Trophoblast cell (in vitro differentiated cells and primary cell): ENCODE data around the gene CLDN22. TPM values are rescaled to one million over a fixed set of nuclear protein-coding genes. Genes with fewer than 3 reads are reported as not detected.
A peak's percentile ranks its signal among the peaks of the same experiment; 100 is the strongest.

Experiments used
- DNase-seq, 2 donors: peaks; one replicate each; pipeline ENCODE4 v3.0.0-alpha.2; 2016
- H2AFZ ChIP-seq: 2 replicates; pipeline ENCODE4 v1.6.1; 2013; ENCODE audit warnings: low read length, moderate library complexity, mild to moderate bottlenecking; ENCODE audit not compliant: insufficient read depth, poor library complexity
- H2AK5ac ChIP-seq: 2 replicates; pipeline ENCODE4 v1.6.1; 2013; ENCODE audit warnings: mild to moderate bottlenecking, low read length
- H2BK120ac ChIP-seq: 2 replicates; pipeline ENCODE4 v1.6.1; 2013; ENCODE audit warnings: low read length, mild to moderate bottlenecking, moderate library complexity; ENCODE audit not compliant: insufficient read depth, poor library complexity
- H2BK12ac ChIP-seq: 2 replicates; pipeline ENCODE4 v1.6.1; 2013; ENCODE audit warnings: mild to moderate bottlenecking, low read length, moderate library complexity
- H2BK5ac ChIP-seq: 2 replicates; pipeline ENCODE4 v1.6.1; 2013; ENCODE audit warnings: low read length, low read depth, moderate library complexity, mild to moderate bottlenecking; ENCODE audit not compliant: poor library complexity
- H3K14ac ChIP-seq: 2 replicates; pipeline ENCODE4 v1.6.1; 2013; ENCODE audit warnings: mild to moderate bottlenecking, low read length
- H3K18ac ChIP-seq: 2 replicates; pipeline ENCODE4 v1.6.1; 2013; ENCODE audit warnings: mild to moderate bottlenecking, low read length
- H3K23ac ChIP-seq: 2 replicates; pipeline ENCODE4 v1.6.1; 2013; ENCODE audit warnings: low read length
- H3K27ac ChIP-seq: 2 replicates; pipeline ENCODE4 v1.5.1; 2013; ENCODE audit warnings: low read depth, mild to moderate bottlenecking, inconsistent platforms, low read length, moderate library complexity
- H3K27me3 ChIP-seq: 2 replicates; pipeline ENCODE4 v1.6.1; 2013; ENCODE audit warnings: inconsistent platforms, mild to moderate bottlenecking, low read length, moderate library complexity; ENCODE audit not compliant: insufficient read depth
- H3K36me3 ChIP-seq, 2 experiments: 1 replicate in 1 of 2; 2 replicates in 1 of 2; pipeline ENCODE4 v1.6.1; 2013; ENCODE audit warnings: low read length in 2 of 2, mild to moderate bottlenecking in 2 of 2, moderate library complexity in 1 of 2; ENCODE audit not compliant: insufficient read depth in 2 of 2, control insufficient read depth in 1 of 2
- H3K4ac ChIP-seq: 2 replicates; pipeline ENCODE4 v1.6.1; 2013; ENCODE audit warnings: low read depth, mild to moderate bottlenecking, low read length, moderate library complexity
- H3K4me1 ChIP-seq, 2 experiments: 1 replicate in 1 of 2; 2 replicates in 1 of 2; pipeline ENCODE4 v1.6.1; 2013; ENCODE audit warnings: low read length in 2 of 2, mild to moderate bottlenecking in 2 of 2, moderate library complexity in 1 of 2; ENCODE audit not compliant: insufficient read depth in 2 of 2, control insufficient read depth in 1 of 2
- H3K4me2 ChIP-seq: 2 replicates; pipeline ENCODE4 v1.6.1; 2013; ENCODE audit warnings: inconsistent platforms, mild to moderate bottlenecking, low read length, moderate library complexity
- H3K4me3 ChIP-seq: 2 replicates; pipeline ENCODE4 v1.5.1; 2013; ENCODE audit warnings: mild to moderate bottlenecking, low read depth, low read length, inconsistent platforms
- H3K79me1 ChIP-seq: one replicate; pipeline ENCODE4 v1.6.1; 2013; ENCODE audit warnings: low read length
- H3K79me2 ChIP-seq: 2 replicates; pipeline ENCODE4 v1.6.1; 2013; ENCODE audit warnings: low read length, mild to moderate bottlenecking; ENCODE audit not compliant: control insufficient read depth, insufficient read depth, poor library complexity
- H3K9ac ChIP-seq: 2 replicates; pipeline ENCODE4 v1.6.1; 2013; ENCODE audit warnings: mild to moderate bottlenecking, low read length
- H3K9me3 ChIP-seq: 2 replicates; pipeline ENCODE4 v1.6.1; 2013; ENCODE audit warnings: low read depth, mild to moderate bottlenecking, control low read depth, inconsistent platforms, low read length; ENCODE audit not compliant: insufficient read depth
- H4K12ac ChIP-seq: 2 replicates; pipeline ENCODE4 v1.6.1; 2013; ENCODE audit warnings: low read depth, mild to moderate bottlenecking, low read length, moderate library complexity
- H4K8ac ChIP-seq: 2 replicates; pipeline ENCODE4 v1.6.1; 2013; ENCODE audit warnings: low read depth, mild to moderate bottlenecking, low read length, moderate library complexity
- H4K91ac ChIP-seq: one replicate; pipeline ENCODE4 v1.6.1; 2013; ENCODE audit warnings: low read depth, mild to moderate bottlenecking, low read length, moderate library complexity
- WGBS: extraction: QIAGEN DNeasy Blood & Tissue Kit; methylation state at CpG from one replicate; pipeline ENCODE4 v1.1.7; 2013; ENCODE audit warnings: missing lambda C conversion rate; ENCODE audit not compliant: insufficient read length, insufficient coverage; ENCODE audit errors: extremely low coverage; 5-methylcytosine and 5-hydroxymethylcytosine counted together
- polyA plus RNA-seq: library from polyadenylated mRNA; stranded (reverse); fragments of 200-250 nt; gene quantifications from 2 replicates; pipeline ENCODE4 v1.2.3, GENCODE V29; 2013

The CLDN22 gene
- polyA plus RNA-seq: not detected in 2 replicates

DNA sequence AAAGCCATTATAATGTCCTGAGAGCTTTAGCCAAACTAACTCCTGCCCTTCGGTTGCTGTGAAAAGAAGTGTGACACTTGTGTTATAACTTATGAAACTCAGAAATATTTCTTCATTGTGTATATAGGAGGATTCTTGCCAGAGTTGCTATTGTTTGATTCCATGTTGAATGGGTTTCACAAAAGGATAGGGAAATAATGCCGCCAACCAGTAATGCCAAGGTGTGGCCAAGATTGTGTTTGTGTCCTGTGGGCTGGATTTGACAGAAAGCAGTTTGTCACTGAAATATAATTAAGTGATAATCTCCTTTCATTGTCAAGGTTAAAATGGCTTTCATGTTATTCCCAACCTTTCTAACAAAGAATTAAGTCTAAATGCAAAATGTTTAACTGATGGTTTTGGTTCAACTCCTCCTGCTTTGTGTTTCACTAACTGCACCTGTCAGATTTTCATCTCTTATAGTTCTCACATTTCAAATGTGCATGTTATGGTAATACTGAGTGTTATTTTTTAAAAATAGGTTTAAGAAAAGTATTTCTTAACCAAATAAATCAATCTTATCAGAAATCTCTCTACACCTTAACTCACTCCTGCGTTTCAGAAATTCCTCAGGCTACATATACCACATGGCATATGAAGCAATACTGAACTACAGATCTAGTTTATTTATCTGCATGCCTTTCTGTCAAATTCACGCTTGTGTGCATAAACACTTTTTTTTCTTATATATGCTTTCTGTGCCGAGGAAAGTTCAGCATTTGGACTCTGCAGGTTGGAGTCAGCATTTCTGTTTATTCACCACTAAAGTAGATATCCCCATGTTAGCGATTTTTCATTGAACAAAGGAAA is at the start of gene CLDN22:
Gene CLDN22, minus strand, starts transcription at position 66 of the 849 bp plus-strand sequence. Its CDS starts 58 bp downstream, at position 8.
- H2BK12ac ChIP-seq: no peak within 1 kb of the TSS
- no peak within 1 kb of the TSS for H4K8ac ChIP-seq
- no peak within 1 kb of the TSS for H2AFZ ChIP-seq
- H3K79me2 ChIP-seq: no peaks in the 10 kb centered on the region
- no peak within 1 kb of the TSS for H3K4me2 ChIP-seq
- WGBS: no CpG with 5 or more reads among the region's 6 CpGs
- H2AK5ac ChIP-seq: no peak within 1 kb of the TSS
- H3K9ac ChIP-seq: no peak within 1 kb of the TSS
- H3K27ac ChIP-seq: no peak within 1 kb of the TSS
- no peak within 1 kb of the TSS for H3K4ac ChIP-seq
- H3K27me3 ChIP-seq: no peaks in the 10 kb centered on the region
- peaks cover 7% of the 10 kb centered on the region in 2 experiments for H3K36me3 ChIP-seq
- H3K23ac ChIP-seq: no peak within 1 kb of the TSS
- no peaks in the 10 kb centered on the region for H3K4me1 ChIP-seq
- H4K12ac ChIP-seq: no peak within 1 kb of the TSS
- H2BK5ac ChIP-seq: no peak within 1 kb of the TSS
- no peaks in the 10 kb centered on the region for H3K79me1 ChIP-seq
- no peak within 1 kb of the TSS for H3K4me3 ChIP-seq
- no peak within 1 kb of the TSS for H3K18ac ChIP-seq
- H3K9me3 ChIP-seq: no peaks in the 10 kb centered on the region
- H2BK120ac ChIP-seq: no peak within 1 kb of the TSS
- H4K91ac ChIP-seq: no peak within 1 kb of the TSS
- no peak within 1 kb of the TSS for H3K14ac ChIP-seq
- DNase-seq: peak in 1 of 2 donors; percentile 44

GRCh38 chr4:183369073-183369472 is 49.0 kb upstream of the CLDN22 start:
- Histone ChIP-seq H4K8ac (no peak overlapping the region), H4K91ac (no peak overlapping the region), H3K4me1 (peaks cover 0 to 3% of the 10 kb centered on the region in 2 experiments), H3K79me1 (no peaks in the 10 kb centered on the region), H2AK5ac (no peak overlapping the region), H3K9ac (no peak overlapping the region), H3K4me2 (no peak overlapping the region), H3K18ac (no peak overlapping the region), H3K27me3 (no peaks in the 10 kb centered on the region), H3K23ac (no peak overlapping the region), H2BK120ac (no peak overlapping the region), H3K36me3 (peaks cover 0 to 3% of the 10 kb centered on the region in 2 experiments), H2AFZ (no peak overlapping the region), H3K4me3 (no peak overlapping the region), H2BK12ac (no peak overlapping the region), H3K9me3 (peaks cover 3% of the 10 kb centered on the region), H3K79me2 (no peaks in the 10 kb centered on the region), H3K27ac (no peak overlapping the region), H3K14ac (no peak overlapping the region), H4K12ac (no peak overlapping the region), H3K4ac (no peak overlapping the region), H2BK5ac (no peak overlapping the region)
- no CpG with 5 or more reads among the region's 8 CpGs for WGBS
- DNase-seq: no peak

DNA sequence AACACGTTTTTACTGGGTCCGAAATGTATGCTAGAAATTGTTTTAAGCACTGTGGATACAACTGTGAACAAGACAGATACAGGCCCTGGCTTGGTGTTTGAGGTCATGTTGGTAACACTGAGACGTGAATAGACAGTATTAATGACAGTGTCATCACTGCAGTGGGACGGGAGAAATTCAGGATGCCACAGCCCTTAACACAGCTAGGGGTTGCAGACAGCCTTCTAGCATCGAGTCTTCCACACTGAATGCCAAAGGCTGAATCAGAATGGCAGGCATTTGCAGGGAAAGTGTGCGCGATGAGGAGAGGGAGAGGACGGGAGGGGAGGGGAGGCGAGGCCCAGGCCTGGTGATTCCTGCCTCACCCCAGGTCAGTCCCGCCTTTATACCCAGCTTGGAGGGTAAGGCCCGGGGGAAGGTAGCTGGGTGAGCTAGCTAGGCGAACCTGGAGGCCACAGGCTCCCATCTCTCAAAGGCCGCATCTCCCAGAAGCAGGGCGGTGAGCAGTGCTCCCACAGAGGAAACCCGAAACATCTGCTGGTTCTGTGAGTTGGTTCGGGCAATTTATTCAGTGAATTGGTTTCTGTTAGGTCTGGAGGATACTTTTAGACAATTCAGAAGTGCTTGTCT is 46.2 kb upstream of the CLDN22 start:
- H3K4me1 ChIP-seq: peaks cover 0 to 3% of the 10 kb centered on the region in 2 experiments
- no peak overlapping the region for H2BK120ac ChIP-seq
- H3K4ac ChIP-seq: no peak overlapping the region
- no peak overlapping the region for H4K12ac ChIP-seq
- H3K9ac ChIP-seq: no peak overlapping the region
- H3K79me1 ChIP-seq: no peaks in the 10 kb centered on the region
- no peak overlapping the region for H3K14ac ChIP-seq
- no peak overlapping the region for H3K27ac ChIP-seq
- H3K36me3 ChIP-seq: no peaks in the 10 kb centered on the region
- no peak overlapping the region for H2AK5ac ChIP-seq
- H4K91ac ChIP-seq: no peak overlapping the region
- no peaks in the 10 kb centered on the region for H3K79me2 ChIP-seq
- H3K9me3 ChIP-seq: no peaks in the 10 kb centered on the region
- no peak overlapping the region for H2BK5ac ChIP-seq
- H4K8ac ChIP-seq: no peak overlapping the region
- no peak overlapping the region for H3K18ac ChIP-seq
- no peak for DNase-seq
- WGBS: no CpG with 5 or more reads among the region's 16 CpGs
- no peaks in the 10 kb centered on the region for H3K27me3 ChIP-seq
- no peak overlapping the region for H2BK12ac ChIP-seq
- H3K4me2 ChIP-seq: no peak overlapping the region
- no peak overlapping the region for H3K4me3 ChIP-seq
- H3K23ac ChIP-seq: no peak overlapping the region
- H2AFZ ChIP-seq: no peak overlapping the region

DNA sequence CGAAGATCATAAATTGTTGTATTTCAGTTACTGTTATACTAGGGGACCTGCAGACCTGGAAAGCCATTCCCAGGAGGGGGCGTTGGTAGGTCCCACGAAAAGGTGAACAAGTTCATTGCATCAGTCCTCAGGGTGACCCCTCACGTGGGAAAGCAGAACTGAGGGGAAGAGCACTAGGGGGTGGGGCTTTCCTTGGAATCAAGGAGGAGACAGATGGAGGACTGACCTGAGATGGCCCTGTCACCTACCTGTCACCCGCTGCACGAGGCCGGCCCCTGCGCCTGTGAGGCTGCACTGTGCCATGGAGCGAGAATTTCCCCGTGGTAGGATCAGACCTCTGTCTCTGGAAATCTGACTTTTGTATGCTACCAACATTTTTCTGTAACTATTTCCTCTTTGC is 43.9 kb upstream of the CLDN22 start:
- no peak overlapping the region for H2BK5ac ChIP-seq
- H2AK5ac ChIP-seq: no peak overlapping the region
- no peak overlapping the region for H3K4me2 ChIP-seq
- no peak overlapping the region for H3K23ac ChIP-seq
- H3K4me1 ChIP-seq: no peaks in the 10 kb centered on the region
- H2AFZ ChIP-seq: no peak overlapping the region
- H3K4ac ChIP-seq: no peak overlapping the region
- no peak overlapping the region for H3K9ac ChIP-seq
- no peak overlapping the region for H3K27ac ChIP-seq
- H3K9me3 ChIP-seq: no peaks in the 10 kb centered on the region
- H3K36me3 ChIP-seq: no peaks in the 10 kb centered on the region
- no peaks in the 10 kb centered on the region for H3K79me1 ChIP-seq
- no peak overlapping the region for H4K91ac ChIP-seq
- WGBS: no CpG with 5 or more reads among the region's 10 CpGs
- DNase-seq: no peak
- no peak overlapping the region for H2BK120ac ChIP-seq
- no peak overlapping the region for H4K12ac ChIP-seq
- no peak overlapping the region for H3K18ac ChIP-seq
- H4K8ac ChIP-seq: no peak overlapping the region
- no peak overlapping the region for H2BK12ac ChIP-seq
- H3K4me3 ChIP-seq: no peak overlapping the region
- no peak overlapping the region for H3K14ac ChIP-seq
- H3K27me3 ChIP-seq: no peaks in the 10 kb centered on the region
- H3K79me2 ChIP-seq: no peaks in the 10 kb centered on the region
